ENCODE measurements around the gene PIK3R3. TPM values are rescaled to one million over a fixed set of nuclear protein-coding genes. Genes with fewer than 3 reads are reported as not detected.

The PIK3R3 gene
- total RNA-seq, 1 experiment from 2014 or later: 36.3 TPM

- in situ Hi-C loops (cut with HindIII; ENCODE audit: low pct_unique_long_range_greater_than_20kb, low sequenced_read_pairs): no loop called here
- CTCF ChIA-PET: interaction anchor here (0.6 to 1.2 kb wide), 4 partner anchors 140 to 251 kb away, joined by 3 to 10 read pairs (median 3); no protein-coding TSS in a partner anchor
- BruUV-seq (replicated peaks): no TSS peak
Measured at GRCh38 chr1:46036894-46037839, 95.3 kb downstream of the PIK3R3 start.

More at GRCh38 chr1:46036894-46037839, 95.3 kb downstream of the PIK3R3 start:
- Histone ChIP-seq H3K4me1 (ENCODE audit: control insufficient read depth, insufficient read depth, low read length) (peaks cover 7% of the 10 kb centered on the region; the same call in 1 of the 2 replicates), H3K4me3 (ENCODE audit: low read depth in 2 of 2, low read length in 2 of 2) (no peak overlapping the region), H3K36me3 (ENCODE audit: control insufficient read depth, insufficient read depth, low read length) (no peaks in the 10 kb centered on the region), H3K9me3 (ENCODE audit: control insufficient read depth, insufficient read depth, low read depth, low read length) (no peaks in the 10 kb centered on the region), H3K27me3 (ENCODE audit: control insufficient read depth, insufficient read depth, low read length) (no peaks in the 10 kb centered on the region), H3K27ac (ENCODE audit: low read length) (peak overlapping the region; percentile 34)
- POLR2A ChIA-PET: no interaction called here
- DNase-seq (ENCODE audit: low read depth, low spot score): peak; percentile 71
- TF ChIP-seq TCF7L2 (IDR thresholded peaks at IDR 0.05; ENCODE audit: low read depth, low read length): no peak
- no peak for TF ChIP-seq REST (IDR thresholded peaks at IDR 0.05; ENCODE audit: insufficient read depth in 1 of 2, low read depth in 2 of 2, low read length in 1 of 2)
- TF ChIP-seq SIN3A (IDR thresholded peaks at IDR 0.05; ENCODE audit: borderline replicate concordance, insufficient read depth, low read depth, low read length): no peak
- peak; percentile 40 for TF ChIP-seq POLR2AphosphoS5 (IDR thresholded peaks at IDR 0.05; ENCODE audit: low read depth, low read length)
- peak; percentile 96 for TF ChIP-seq CTCF (IDR thresholded peaks at IDR 0.05)
- ATAC-seq: peak; percentile 82
- intact Hi-C loops (cut with micrococcal nuclease; ENCODE audit: unreplicated experiment): loop anchor here (1.0 to 2.0 kb wide), 2 partner anchors 142 to 186 kb away; no protein-coding TSS in a partner anchor

Measured in Panc1 (cell line).